Fibroblast of skin of back (primary cell): ENCODE data around the gene SAPCD2.

ENCODE experiments used
- DNase-seq: peaks from one replicate; pipeline ENCODE4 v3.0.0-alpha.2; 2013

Gene SAPCD2

DNA sequence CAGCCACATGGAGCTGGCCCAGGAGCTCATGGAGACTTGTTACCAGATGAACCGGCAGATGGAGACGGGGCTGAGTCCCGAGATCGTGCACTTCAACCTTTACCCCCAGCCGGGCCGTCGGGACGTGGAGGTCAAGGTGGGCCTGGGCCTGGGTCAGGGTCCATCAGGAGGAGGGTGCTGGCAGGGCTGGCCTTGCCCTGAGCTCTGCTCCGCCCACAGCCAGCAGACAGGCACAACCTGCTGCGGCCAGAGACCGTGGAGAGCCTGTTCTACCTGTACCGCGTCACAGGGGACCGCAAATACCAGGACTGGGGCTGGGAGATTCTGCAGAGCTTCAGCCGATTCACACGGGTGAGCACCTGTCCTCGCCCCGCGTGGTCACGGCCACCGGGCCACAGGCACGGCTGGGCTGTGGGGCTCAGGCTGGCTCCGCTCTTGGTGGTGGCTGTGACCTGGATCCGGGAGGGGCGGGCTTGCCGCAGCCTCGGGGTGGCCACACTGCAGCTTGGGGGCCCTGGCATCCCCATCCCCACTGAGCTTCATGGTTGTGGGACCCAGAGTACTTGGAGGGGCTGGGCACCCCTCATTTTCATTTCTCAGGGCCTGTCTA lies 37.1 kb upstream of the SAPCD2 start:
- no peak for DNase-seq

DNA sequence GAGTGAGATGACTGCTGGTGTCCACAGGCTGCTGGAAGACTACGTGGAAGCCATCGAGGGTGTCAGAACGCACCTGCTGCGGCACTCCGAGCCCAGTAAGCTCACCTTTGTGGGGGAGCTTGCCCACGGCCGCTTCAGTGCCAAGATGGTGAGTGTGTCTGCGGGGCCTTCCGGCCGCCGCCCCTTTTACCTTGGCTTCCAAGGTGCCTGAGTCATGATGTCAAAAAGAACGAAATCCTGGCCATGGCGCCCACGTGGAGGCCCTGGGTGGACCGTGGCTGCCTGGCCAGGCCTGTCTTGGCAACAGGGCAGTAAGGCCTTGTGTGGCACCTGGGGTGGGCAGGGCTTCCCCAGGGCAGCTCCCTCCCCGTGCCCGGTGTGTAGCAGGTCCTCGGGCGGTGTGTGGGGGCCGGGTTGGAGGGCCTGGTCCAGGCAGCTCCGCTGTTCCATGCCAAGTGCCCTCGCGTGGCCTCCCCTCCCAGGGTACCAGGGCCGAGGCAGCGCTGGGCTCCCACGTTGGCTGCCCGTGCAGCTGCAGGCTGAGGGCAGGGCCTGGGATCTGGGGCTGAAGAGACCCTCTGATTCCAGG lies 36.4 kb upstream of the SAPCD2 start:
- DNase-seq, result no peak

DNA sequence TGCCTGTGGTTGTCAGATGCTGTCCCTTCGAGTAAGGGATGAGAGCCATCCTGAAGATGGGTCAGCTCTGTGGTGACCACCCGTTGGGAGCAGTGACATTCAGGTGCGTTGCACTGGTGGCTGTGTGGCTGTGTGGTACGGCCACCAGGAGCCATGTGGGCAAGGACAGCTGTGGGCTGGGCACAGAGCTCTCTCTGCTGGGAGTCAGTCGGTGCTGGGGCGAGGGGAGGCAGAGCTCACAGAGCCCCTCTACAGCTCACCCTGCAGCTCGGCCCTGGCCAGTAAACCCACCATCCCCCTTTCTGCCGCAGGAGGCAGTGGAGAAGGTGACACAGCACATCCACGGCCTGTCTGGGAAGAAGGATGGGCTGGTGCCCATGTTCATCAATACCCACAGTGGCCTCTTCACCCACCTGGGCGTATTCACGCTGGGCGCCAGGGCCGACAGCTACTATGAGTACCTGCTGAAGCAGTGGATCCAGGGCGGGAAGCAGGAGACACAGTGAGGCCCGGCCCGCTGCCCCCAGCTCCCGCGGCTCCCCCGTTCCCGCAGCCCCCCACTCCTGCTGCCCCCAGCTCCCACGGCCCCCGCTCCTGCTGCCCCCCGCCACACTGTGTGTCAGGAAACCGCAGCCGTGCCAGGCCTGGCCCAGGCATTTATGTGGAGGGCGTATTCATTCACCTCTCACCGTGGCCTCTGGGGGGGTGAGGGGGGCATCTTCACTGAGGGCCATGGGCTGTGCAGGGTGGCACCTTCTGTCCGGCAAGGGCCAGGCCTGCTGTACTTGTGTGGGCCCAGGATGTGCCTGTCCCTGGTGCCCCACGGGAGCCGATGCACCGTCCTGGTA lies 35.7 kb upstream of the SAPCD2 start:
- DNase-seq, result no peak

DNA sequence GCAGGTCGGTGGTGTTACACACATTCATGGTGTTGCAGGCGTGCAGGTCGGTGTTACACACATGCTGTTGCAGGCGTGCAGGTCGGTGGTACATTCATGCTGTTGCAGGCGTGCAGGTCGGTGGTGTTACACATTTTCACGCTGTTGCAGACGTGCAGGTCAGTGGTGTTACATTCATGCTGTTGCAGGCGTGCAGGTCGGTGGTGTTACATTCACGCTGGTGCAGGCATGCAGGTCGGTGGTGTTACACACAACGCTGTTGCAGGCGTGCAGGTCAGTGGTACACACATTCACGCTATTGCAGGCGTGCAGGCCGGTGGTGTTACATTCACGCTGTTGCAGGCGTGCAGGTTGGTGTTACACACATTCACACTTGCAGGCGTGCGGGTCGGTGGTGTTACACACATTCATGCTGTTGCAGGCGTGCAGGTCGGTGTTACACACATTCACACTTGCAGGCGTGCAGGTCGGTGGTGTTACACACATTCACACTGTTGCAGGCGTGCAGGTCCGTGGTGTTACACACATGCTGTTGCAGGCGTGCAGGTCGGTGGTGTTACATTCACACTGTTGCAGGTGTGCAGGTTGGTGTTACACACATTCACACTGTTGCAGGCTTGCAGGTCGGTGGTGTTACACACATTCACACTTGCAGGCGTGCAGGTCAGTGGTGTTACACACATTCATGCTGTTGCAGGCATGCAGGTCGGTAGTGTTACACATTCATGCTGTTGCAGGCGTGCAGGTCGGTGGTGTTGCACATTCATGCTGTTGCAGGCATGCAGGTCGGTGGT lies 33.0 kb upstream of the SAPCD2 start:
- DNase-seq, result no peak

DNA sequence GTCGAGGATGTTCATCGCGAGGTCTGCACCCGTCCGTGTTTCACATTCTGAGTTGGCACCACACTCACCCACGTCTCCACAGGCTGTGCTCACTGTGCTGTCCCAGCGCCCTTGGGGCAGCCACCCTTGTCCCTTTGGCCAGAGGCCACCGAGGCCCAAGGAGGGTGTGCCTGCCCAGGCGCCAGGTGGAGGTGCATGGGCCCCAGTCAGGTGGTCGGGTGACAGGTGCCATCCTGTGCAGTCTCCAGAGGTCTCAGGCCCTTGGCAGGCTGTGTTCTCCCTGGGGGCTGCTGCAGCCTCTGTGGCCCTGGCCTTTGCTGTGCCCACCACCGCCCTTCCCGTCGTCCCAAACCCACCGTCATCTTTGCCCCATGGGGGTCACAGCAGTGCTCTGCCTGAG lies 28.9 kb upstream of the SAPCD2 start:
- no peak for DNase-seq

DNA sequence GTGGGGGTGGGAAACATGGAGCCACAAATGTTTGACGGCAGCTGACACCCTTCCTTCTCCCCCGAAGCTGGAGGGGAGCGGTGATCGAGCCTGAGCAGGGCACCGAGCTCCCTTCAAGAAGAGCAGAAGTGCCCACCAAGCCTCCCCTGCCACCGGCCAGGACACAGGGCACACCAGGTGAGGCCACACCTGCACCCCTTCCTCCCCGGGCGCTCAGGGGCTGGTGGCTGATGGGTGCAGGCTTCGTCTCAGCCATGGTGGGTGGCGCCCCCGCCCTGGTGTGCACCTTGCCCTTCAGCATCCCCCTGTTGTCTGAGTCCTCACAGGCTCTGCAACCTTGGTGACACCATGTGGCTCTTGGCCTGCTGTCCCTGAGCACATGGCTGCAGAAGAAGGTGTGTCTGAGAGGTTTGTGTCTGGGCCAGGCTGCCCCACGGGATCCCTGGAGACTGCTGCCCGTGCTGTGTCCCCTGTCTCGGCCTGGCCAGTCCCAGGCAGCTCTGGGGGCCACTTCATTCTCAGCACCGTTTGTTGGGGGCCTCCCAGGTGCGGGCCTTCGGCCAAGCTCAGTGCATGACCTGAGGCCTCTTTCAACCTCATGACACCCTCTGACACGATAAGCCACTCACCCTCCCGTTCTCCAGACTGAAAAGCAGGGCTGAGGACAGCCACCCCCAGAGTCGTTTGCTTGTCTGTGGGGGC lies 27.6 kb upstream of the SAPCD2 start:
- no peak for DNase-seq

DNA sequence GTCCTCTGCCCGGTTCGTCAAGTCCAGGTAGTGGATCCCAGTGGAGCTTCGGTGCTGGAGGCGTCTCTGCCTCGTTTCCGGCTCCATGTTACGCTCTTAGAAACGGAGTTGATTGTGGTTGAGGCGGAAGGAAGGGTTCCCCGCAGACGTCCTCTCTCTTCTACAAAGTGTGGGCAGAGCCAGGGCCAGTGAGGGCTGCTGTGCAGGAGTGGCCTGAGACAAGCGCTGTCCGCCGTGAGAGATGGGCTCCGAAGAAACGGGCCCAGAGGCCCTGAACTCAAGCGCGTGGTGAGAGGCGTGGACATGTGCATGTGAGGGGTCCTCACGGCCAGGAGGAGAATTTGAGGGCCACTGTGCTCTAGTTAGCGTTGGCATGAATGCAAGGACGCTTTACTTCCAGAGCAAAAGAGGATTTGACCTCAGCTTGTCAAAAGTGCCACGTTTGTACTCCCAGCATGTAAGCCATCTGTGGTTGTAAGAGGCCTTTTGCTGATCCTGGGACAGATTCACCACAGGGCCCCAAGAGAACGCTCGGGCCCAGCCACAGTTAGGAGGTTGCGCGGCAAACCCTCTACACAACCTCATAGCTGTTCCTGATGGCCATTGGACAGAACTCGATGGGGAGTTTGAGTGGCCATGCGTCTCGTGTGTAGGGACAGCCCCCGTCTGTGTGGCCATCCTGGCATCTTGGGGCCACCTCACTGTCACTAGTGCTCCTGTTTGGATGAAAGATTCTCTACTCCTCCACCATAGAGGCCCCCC lies 26.6 kb upstream of the SAPCD2 start:
- DNase-seq, result no peak

DNA sequence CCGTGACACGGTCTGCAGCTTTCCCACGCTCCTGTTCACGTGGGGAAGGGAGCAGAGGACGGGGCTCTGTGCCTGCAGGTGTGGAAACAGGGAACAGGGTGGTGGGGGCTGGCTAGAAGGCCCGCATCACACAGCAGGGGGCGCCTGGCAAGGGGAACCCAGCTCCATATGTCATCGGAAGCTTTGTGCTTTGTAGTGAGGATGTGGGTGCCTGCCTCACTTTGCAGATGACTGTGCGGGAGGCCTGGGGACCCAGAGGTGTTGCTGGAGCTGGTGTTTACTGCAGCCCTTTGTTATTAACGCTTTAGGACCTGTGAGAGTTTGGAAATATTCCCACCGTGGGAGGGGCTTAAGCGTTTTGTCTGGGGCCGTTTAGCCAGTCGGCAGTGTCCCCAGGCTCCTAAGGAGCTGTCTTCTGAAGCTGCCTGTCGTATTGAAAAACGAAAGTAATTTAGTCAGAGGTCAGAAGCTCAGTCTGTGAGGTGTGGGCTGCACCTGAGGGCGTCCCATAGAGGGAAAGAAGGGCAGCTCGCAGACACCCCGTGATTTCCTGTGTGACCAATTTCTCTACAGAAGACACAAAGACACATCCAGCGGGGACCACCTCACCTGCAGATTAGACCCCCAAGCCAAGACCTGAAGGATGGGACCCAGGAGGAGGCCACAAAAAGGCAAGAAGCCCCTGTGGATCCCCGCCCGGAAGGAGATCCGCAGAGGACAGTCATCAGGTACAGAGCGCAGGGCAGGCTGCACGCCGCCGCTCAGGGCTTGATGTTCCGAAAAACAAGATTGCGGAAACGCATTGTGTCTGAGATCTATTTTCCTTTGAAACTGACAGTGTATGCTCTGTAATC lies 25.5 kb upstream of the SAPCD2 start:
- DNase-seq, result no peak

DNA sequence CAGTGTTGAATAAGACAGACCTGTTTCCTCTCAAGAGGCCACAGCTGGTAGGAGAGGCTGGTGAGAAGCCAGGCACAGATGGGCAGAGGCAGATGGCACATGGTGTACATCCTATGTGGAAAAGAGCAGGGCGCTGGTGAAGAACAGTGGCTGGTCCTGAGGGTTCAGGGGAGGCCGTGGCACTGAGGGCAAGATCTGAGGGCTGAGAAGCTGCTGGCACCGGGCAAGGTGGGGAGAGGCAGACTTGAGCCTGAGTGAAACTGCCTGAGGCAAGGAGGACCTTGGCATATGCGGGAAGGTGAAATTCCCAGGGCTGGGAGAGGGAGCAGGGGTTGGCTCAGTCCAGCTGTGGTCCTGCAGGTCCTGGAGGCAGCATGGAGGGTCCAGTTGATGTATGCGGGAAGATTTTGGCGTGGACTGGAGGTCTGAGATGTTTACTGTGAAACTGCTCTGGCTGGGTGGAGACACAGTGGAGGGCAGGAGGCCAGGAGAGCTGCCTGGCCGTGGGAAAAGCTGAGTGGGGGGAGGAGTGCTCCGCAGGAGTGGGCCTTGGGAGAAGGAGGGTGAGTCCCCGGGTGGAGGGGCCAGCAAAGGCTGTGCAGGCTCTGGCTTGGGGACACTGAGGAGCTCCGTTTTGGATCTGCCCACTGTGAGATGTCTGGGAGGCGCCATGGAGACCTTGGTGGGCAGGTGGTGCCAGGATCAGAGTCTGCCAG lies 19.0 kb upstream of the SAPCD2 start:
- no peak for DNase-seq

DNA sequence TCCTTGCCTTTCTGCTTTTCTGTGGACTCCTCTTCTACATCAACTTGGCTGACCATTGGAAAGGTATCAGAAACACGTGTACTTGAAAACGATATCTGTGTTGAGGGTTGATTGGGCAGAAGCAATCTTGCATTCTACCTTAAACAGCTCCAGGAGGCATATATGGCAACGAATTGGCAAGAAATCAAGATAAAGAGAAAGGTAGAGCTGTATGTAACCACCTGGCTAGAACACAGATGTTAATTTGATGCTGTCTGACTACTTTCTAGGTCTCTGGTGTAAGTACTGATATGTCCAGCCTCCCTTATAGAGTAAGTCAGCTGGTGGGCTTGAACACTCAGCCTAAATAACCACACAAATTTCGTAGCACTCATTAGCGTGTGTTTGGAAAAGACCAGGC lies 17.8 kb upstream of the SAPCD2 start:
- no peak for DNase-seq

DNA sequence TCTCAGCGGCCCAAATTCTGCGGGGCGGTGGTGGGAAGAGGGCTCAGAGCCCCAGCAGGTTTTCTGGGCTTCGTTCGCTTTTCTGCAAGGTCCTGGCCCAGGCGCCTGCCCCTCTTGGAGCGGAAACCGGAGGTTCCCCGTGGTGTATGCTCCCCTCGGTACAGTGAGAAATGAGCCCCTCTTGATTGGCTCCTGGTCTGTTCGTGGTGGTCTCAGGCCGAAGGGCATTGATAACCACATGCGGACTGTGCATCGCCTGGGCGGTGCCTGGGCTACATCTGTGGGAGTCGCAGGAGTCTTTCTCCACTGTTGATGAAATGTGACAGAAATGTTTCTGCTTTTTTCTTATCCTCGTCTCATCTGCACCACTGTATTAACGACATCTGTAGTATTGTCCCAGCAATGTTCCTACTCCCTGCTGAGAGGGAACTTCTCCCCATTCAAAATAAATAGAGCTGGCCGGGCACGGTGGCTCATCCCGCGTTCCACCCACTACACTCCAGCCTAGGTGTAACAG lies 17.1 kb upstream of the SAPCD2 start:
- no peak for DNase-seq

DNA sequence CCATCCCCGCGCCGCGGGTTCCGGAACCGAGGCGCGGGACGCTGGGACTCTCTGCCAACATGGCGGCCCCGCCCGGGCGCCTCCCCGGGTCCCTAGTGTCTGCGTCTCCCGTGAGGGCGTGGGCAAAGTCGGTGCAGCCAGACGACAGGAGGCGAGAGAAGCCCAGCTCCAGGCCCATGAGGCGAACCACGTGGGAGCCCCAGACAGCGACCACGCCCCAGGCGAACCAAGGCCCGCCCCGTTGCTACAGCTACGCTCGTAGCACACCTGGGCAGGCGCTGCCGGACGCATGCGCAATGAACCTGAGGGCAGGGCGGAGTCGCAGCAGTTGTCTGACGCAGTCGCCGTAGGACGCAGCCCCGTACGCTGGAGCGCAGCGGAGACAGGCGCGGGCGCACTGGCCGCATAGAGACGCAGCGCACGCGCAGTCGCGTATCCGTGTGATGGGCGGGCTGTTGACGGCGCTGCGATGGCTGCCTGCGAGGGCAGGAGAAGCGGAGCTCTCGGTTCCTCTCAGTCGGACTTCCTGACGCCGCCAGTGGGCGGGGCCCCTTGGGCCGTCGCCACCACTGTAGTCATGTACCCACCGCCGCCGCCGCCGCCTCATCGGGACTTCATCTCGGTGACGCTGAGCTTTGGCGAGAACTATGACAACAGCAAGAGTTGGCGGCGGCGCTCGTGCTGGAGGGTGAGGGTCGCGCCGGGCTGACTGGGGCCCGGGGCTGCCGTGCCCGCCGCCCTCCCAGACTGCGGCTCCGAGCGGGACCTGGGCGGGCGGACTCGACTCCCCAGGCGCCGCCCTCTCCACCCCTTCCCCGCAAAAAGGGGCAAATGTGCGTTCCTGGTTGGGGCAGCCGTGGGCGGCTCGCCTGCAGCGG lies 16.4 kb upstream of the SAPCD2 start, which contains the start of gene MAN1B1:
TSS of gene MAN1B1 (plus strand) at position 455 of the 878 bp plus-strand sequence. CDS start at position 470, 15 bp downstream.
- peak; percentile 97 for DNase-seq

DNA sequence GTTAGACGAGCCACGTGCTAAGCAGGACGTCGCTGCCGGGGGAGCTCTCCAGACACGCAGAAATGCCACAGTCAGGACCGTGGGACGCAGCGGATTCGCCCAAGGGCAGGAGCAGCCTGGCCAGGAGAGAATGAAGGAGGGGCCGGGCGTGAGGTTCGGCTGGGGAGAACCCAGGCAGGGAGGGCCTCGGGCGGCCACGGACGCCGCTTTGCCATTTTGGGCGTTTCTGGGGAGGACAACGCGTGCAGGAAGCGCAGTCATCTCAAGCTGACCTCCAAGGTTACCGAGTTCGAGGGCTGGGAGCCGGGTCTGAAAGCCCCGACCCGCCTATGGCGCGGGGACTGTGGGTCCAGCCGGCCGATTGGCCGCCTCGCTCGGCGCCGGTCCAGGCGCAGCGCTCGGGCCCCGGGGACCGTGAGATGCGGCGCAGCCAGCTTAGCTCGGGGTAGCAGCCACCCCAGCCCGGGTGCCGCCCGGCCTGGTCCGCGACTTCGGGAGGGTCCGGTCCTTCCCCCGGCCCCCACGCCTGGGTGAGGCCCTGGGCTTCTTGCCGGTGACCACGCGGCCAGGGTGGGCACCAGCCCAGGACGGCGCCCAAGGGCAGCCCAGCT lies 15.7 kb upstream of the SAPCD2 start:
- DNase-seq, result peak; percentile 48

DNA sequence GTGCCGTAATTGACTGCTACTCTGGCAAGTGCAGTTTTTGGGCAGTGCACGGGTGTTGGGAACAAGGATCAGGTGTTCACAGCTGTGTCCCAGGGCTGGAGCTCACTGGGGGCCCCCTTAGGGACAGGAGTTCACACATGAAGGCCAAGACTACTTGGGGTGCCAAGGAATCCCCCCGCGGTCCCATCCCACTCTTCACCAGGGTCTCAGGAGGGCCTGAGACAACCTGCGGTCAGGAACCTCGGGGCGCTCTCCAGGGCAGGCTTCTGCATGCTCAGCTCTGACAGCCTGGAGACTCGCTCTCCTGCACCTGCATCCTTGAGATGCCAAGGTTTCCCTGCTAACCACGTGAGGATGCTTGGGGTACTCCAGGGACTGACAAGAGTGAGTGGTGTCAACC lies 14.2 kb upstream of the SAPCD2 start:
- DNase-seq, result no peak

DNA sequence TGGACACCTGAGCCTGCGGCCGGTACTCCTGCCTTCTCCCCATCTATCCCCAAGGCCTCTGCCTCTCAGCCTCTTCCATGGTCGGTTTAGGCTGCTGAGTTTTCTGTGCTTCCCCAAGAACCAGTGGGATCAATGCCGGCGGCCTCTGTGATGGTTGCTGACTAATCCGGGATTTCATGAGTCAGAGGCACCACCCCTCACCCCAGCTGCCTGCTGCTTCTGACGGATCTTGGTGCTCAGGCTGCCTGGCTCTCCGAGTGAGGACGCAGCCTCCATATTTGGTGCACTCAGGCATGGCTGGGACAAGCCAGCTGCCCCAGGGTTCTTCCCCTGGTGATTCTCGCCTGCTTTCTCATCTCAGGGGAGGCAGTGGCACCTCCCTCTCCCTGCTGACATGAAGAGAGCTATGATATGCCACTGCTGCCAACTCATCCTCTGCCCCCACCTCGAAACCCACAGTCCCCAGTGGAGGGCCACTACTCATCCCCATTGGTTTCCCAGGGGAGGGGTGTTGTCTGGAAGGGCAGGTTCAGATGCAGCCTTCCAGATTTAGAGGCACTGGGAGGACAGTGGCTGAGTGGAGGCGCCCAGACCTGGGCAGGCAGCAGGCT lies 13.1 kb upstream of the SAPCD2 start:
- DNase-seq, result peak; percentile 98

DNA sequence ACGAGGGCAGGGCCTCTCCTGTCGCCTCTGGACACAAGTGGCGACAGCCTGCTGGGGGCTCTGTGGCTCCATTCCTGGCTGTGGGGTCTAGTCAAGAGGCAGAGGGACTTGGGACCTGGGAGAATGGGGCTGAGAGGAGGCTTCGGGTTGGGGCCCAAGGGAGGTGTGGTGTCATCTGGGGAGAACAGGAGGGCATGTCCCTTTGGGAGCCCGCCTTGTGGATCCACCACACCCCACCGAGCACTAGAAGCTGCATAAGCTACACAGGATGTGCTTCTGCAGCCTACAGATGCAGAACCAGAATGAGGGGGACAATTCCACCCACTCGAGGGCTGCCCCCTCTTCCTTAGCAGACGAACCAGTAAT lies 12.6 kb upstream of the SAPCD2 start:
- DNase-seq, result no peak

DNA sequence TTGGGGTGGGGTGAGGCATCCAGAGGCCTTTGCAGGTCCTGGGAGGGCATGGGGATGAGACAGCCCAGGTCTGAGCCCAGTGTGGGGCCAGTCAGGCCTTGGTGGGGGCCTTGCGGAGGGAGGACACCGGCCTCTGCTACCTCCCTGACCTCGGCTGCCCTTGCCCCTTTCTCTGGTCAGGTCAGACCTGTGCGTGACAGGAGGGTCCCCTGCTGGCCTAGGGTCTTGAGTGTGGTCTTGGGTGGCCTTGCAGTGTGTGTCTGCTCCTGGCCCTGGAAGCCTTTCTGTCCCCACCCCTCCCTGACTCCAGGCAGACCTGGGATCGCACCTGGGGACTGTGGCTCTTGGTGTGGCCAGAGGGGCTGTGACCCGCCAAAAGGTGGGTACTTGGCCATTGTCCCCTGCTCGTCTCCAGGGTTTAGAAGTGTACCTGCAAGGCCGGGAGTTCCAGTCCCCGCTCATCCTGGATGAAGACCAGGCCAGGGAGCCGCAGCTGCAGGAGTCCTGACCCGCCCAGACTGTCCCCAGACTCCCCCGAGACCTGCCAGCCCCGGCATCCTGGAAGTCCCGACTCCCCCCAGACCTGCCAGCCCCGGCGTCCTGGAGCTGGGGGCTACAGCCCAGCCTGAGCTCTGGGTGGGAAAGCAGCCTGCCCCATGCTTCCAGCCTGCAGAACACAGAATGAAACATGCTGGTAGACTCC lies 12.0 kb upstream of the SAPCD2 start:
- DNase-seq, result no peak
